K562 treated with DMSO at 1 percent for 24 hours (cell line): ENCODE measurements around the gene CDC42BPG. TPM values are rescaled to one million over a fixed set of nuclear protein-coding genes. Genes with fewer than 3 reads are reported as not detected.

Source experiments
- total RNA-seq: library from RNA; unstranded; fragments of 300-600 nt; gene quantifications from 2 replicates; pipeline ENCODE4 v1.2.3, GENCODE V29; 2022; ENCODE audit warnings: low read depth; ENCODE audit not compliant: insufficient read depth

The CDC42BPG gene
- total RNA-seq = 8.8 and 8.9 TPM in 2 replicates

GRCh38 chr11:64844330-64845128 lies at the start of gene CDC42BPG:
TSS of gene CDC42BPG (minus strand) at chr11:64844653. CDS start at chr11:64844569, 84 bp downstream.

GRCh38 chr11:64878494-64879243 lies 34.2 kb upstream of the CDC42BPG start, which contains the start of gene EHD1:
TSS of gene EHD1 (minus strand) at chr11:64878621. CDS start at chr11:64878464, 157 bp downstream.

GRCh38 chr11:64810271-64810890 lies 34.1 kb downstream of the CDC42BPG start, which contains the start of gene MEN1:
TSS of gene MEN1 (minus strand) at chr11:64810551. CDS start at chr11:64810109, 442 bp downstream.

GRCh38 chr11:64803158-64803845 lies 41.2 kb downstream of the CDC42BPG start, which contains the start of gene MAP4K2:
TSS of gene MAP4K2 (minus strand) at chr11:64803214. CDS start at chr11:64803149, 65 bp downstream.

GRCh38 chr11:64778473-64779298 lies 65.8 kb downstream of the CDC42BPG start, which contains the start of gene SF1:
TSS of gene SF1 (minus strand) at chr11:64778542. CDS start at chr11:64778392, 150 bp downstream.

Other genes starting within 250 kb of the CDC42BPG start
- gene NRXN2, start 121.5 kb downstream of the CDC42BPG start, total RNA-seq = 0.12 TPM in 1 of 2 replicates, not detected in the other
- gene RASGRP2, start 100.5 kb downstream of the CDC42BPG start, total RNA-seq = 4.1 and 9.6 TPM in 2 replicates
- gene PYGM, start 84.7 kb downstream of the CDC42BPG start, total RNA-seq = 3.0 and 3.3 TPM in 2 replicates
- gene SF1, start 66.1 kb downstream of the CDC42BPG start, total RNA-seq = 112 and 115 TPM in 2 replicates
- 14.9 and 18.6 TPM in 2 replicates for gene MAP4K2, start 41.4 kb downstream of the CDC42BPG start, total RNA-seq
- 49.6 and 56.7 TPM in 2 replicates for gene MEN1, start 34.1 kb downstream of the CDC42BPG start, total RNA-seq
- 69.7 and 74.6 TPM in 2 replicates for gene EHD1, start 34.0 kb upstream of the CDC42BPG start, total RNA-seq
- 70.0 and 70.9 TPM in 2 replicates for gene ATG2A, start 72.6 kb upstream of the CDC42BPG start, total RNA-seq
- gene PPP2R5B, start 80.0 kb upstream of the CDC42BPG start, total RNA-seq = 15.6 and 16.7 TPM in 2 replicates
- gene GPHA2, start 91.2 kb upstream of the CDC42BPG start, total RNA-seq = not detected in 2 replicates
- 0.31 TPM in 1 of 2 replicates, not detected in the other for gene MAJIN, start 127.5 kb upstream of the CDC42BPG start, total RNA-seq
- 10.3 TPM in 2 replicates for gene BATF2, start 152.3 kb upstream of the CDC42BPG start, total RNA-seq
- 131 and 142 TPM in 2 replicates for gene ARL2, start 169.5 kb upstream of the CDC42BPG start, total RNA-seq
- 53.8 and 58.4 TPM in 2 replicates for gene SNX15, start 182.8 kb upstream of the CDC42BPG start, total RNA-seq
- gene SAC3D1, start 196.6 kb upstream of the CDC42BPG start, total RNA-seq = 65.7 and 77.0 TPM in 2 replicates
- gene NAALADL1, start 213.9 kb upstream of the CDC42BPG start, total RNA-seq = 0.61 TPM in 1 of 2 replicates, not detected in the other
- 83.8 and 84.5 TPM in 2 replicates for gene CDCA5, start 239.4 kb upstream of the CDC42BPG start, total RNA-seq
- gene ZFPL1, start 239.6 kb upstream of the CDC42BPG start, total RNA-seq = 72.4 and 80.5 TPM in 2 replicates